Measurements from ENCODE around the gene CFAP58. TPM values are rescaled to one million over a fixed set of nuclear protein-coding genes. Genes with fewer than 3 reads are reported as not detected.
A peak's percentile ranks its signal among the peaks of the same experiment; 100 is the strongest.

The CFAP58 gene
- total RNA-seq, 1 experiment from 2014 or later, result 0.63 TPM

GRCh38 chr10:104316321-104317099 is 37.1 kb upstream of the CFAP58 start:
- Histone ChIP-seq H3K9me3 (ENCODE audit: control insufficient read depth, low read depth, low read length) (no peaks in the 10 kb centered on the region), H3K9ac (ENCODE audit: extremely low read depth, insufficient read length, low read length) (no peak overlapping the region), H4K8ac (replicated peaks; ENCODE audit: insufficient read length, low read depth, low read length) (no peak overlapping the region), H4K91ac (ENCODE audit: insufficient read length, low read depth, low read length) (no peak overlapping the region), H3K56ac (ENCODE audit: insufficient read length, low read depth, low read length) (no peak overlapping the region), H4K5ac (ENCODE audit: insufficient read length, low read depth, low read length) (no peak overlapping the region), H2BK20ac (ENCODE audit: low read depth, low read length, poor library complexity, severe bottlenecking) (no peak overlapping the region), H3K4me2 (ENCODE audit: insufficient read depth, insufficient read length, low read length) (no peak overlapping the region), H3K79me1 (ENCODE audit: insufficient read depth, low read depth, low read length, poor library complexity, severe bottlenecking) (no peaks in the 10 kb centered on the region), H3T11ph (ENCODE audit: low read length) (no peak overlapping the region), H2BK5ac (ENCODE audit: insufficient read length, low read length) (no peak overlapping the region), H3K4me1 (ENCODE audit: insufficient read depth, low read length) (peaks cover 10% of the 10 kb centered on the region), H3K27ac (ENCODE audit: insufficient read length, low read depth, low read length) (no peak overlapping the region), H3K79me2 (ENCODE audit: insufficient read depth, low read length) (peaks cover 16% of the 10 kb centered on the region; the same call in 1 of the 2 replicates), H3K14ac (ENCODE audit: insufficient read depth, low read length) (no peak overlapping the region), H4K20me1 (ENCODE audit: control insufficient read depth, insufficient read depth, insufficient read length) (no peaks in the 10 kb centered on the region), H2AK5ac (ENCODE audit: insufficient read length, low read length) (no peak overlapping the region), H2AFZ (ENCODE audit: low read length) (no peak overlapping the region), H2BK15ac (ENCODE audit: low read depth, low read length) (no peak overlapping the region), H2BK12ac (ENCODE audit: insufficient read length, low read depth, low read length) (no peak overlapping the region), H3K18ac (ENCODE audit: insufficient read length, low read depth, low read length) (no peak overlapping the region), H3K4ac (ENCODE audit: low read depth, low read length) (no peak overlapping the region), H3K23me2 (ENCODE audit: insufficient read length, low read depth, low read length, poor library complexity, severe bottlenecking) (no peaks in the 10 kb centered on the region), H2BK120ac (ENCODE audit: low read depth, low read length, poor library complexity, severe bottlenecking) (no peak overlapping the region), H3K27me3 (ENCODE audit: insufficient read depth, low read length) (no peaks in the 10 kb centered on the region), H3K23ac (ENCODE audit: insufficient read length, low read depth, low read length) (no peak overlapping the region)
- H3K4me1 Mint-ChIP-seq, result peaks cover 38 to 41% of the 10 kb centered on the region in 2 experiments
- no peak overlapping the region for H3K4me3 Mint-ChIP-seq
- no peaks in the 10 kb centered on the region for H3K27me3 Mint-ChIP-seq (ENCODE audit: low read depth)
- no peak for TF ChIP-seq CTCF (conservative IDR thresholded peaks at IDR 0.05)
- no peak for DNase-seq
- no CpG with 5 or more reads among the region's 9 CpGs for WGBS (ENCODE audit: extremely low coverage, insufficient read length, low lambda C conversion rate)
- H3K36me3 Mint-ChIP-seq (ENCODE audit: insufficient read depth in 1 of 3, low read depth in 3 of 3), result peaks cover 25 to 52% (median 39%) of the 10 kb centered on the region in 3 experiments; a peak in 6 of 7 replicates
- H3K27ac Mint-ChIP-seq, result peak overlapping the region; percentile 0 to 11 (median 4); a peak in 4 of 7 replicates
- no peaks in the 10 kb centered on the region for H3K9me3 Mint-ChIP-seq
